ENCODE data around the gene ACTR8.

The ACTR8 gene

GRCh38 chr3:53824795-53825194, 57.2 kb downstream of the ACTR8 start:
- no peak for FAIRE-seq
- no peak for DNase-seq (ENCODE audit: insufficient read length, low spot score)
- TF ChIP-seq CTCF (IDR thresholded peaks at IDR 0.05; ENCODE audit: insufficient read depth, missing control alignments), result no peak

GRCh38 chr3:53823956-53824657, 57.8 kb downstream of the ACTR8 start:
- DNase-seq (ENCODE audit: insufficient read length, low spot score) (no peak), FAIRE-seq (no peak)
- no peak for TF ChIP-seq CTCF (IDR thresholded peaks at IDR 0.05; ENCODE audit: insufficient read depth, missing control alignments)

- no peak for FAIRE-seq
- no peak for TF ChIP-seq CTCF (IDR thresholded peaks at IDR 0.05; ENCODE audit: insufficient read depth, missing control alignments)
- DNase-seq (ENCODE audit: insufficient read length, low spot score), result no peak
These were observed 58.7 kb downstream of the ACTR8 start for GRCh38 chr3:53823026-53823955.

- FAIRE-seq (no peak), DNase-seq (ENCODE audit: insufficient read length, low spot score) (no peak)
- TF ChIP-seq CTCF (IDR thresholded peaks at IDR 0.05; ENCODE audit: insufficient read depth, missing control alignments), result no peak
These were observed 59.6 kb downstream of the ACTR8 start for GRCh38 chr3:53822331-53822741.

GRCh38 chr3:53821631-53822121, 60.3 kb downstream of the ACTR8 start:
- DNase-seq (ENCODE audit: insufficient read length, low spot score) (no peak), FAIRE-seq (no peak)
- TF ChIP-seq CTCF (IDR thresholded peaks at IDR 0.05; ENCODE audit: insufficient read depth, missing control alignments), result no peak

- DNase-seq (ENCODE audit: insufficient read length, low spot score) (no peak), FAIRE-seq (no peak)
- TF ChIP-seq CTCF (IDR thresholded peaks at IDR 0.05; ENCODE audit: insufficient read depth, missing control alignments), result no peak
These were observed 61.0 kb downstream of the ACTR8 start for GRCh38 chr3:53820756-53821580.
